CD14-positive monocyte (primary cell): ENCODE measurements around the gene C3orf18. TPM values are rescaled to one million over a fixed set of nuclear protein-coding genes. Genes with fewer than 3 reads are reported as not detected.

ENCODE experiments used
- DNase-seq, 3 donors: peaks; one replicate each; pipeline ENCODE4 v3.0.0-alpha.2; 2011 to 2022
- H2AFZ ChIP-seq: 2 replicates; pipeline ENCODE4 v1.6.0; 2012; ENCODE audit warnings: mild to moderate bottlenecking, low read depth, low read length, inconsistent platforms; ENCODE audit not compliant: insufficient read depth, poor library complexity, severe bottlenecking
- H3K27ac ChIP-seq, 2 donors: 1 replicate in 1 of 2; 2 replicates in 1 of 2; pipeline ENCODE4 v1.5.1; 2012 to 2013; ENCODE audit warnings: low read length in 2 of 2, control low read depth in 1 of 2, inconsistent platforms in 1 of 2, low read depth in 1 of 2, mild to moderate bottlenecking in 1 of 2
- H3K27me3 ChIP-seq, 2 donors: one replicate each; pipeline versions ENCODE4 v1.6.0 to v1.6.1; 2011 to 2013; ENCODE audit warnings: low read length in 2 of 2; ENCODE audit not compliant: control insufficient read depth in 2 of 2, insufficient read depth in 2 of 2
- H3K36me3 ChIP-seq, 2 donors: replicated peaks in 1 of 2; 1 replicate in 1 of 2; 2 replicates in 1 of 2; pipeline versions ENCODE4 v1.5.1 to v1.6.1; 2012 to 2013; ENCODE audit warnings: low read length in 2 of 2, control low read depth in 1 of 2, inconsistent platforms in 1 of 2, mild to moderate bottlenecking in 1 of 2; ENCODE audit not compliant: insufficient read depth in 2 of 2, control insufficient read depth in 1 of 2
- H3K4me1 ChIP-seq, 2 donors: 1 replicate in 1 of 2; 2 replicates in 1 of 2; pipeline versions ENCODE4 v1.5.1 to v1.6.1; 2012 to 2013; ENCODE audit warnings: low read length in 2 of 2, control low read depth in 1 of 2, inconsistent platforms in 1 of 2, mild to moderate bottlenecking in 1 of 2, moderate library complexity in 1 of 2; ENCODE audit not compliant: insufficient read depth in 2 of 2, control insufficient read depth in 1 of 2
- H3K4me2 ChIP-seq: replicated peaks from 2 replicates; pipeline ENCODE3; 2012; ENCODE audit warnings: low read length, moderate library complexity, mild to moderate bottlenecking; ENCODE audit not compliant: poor library complexity, severe bottlenecking; ENCODE audit errors: extremely low read depth
- H3K4me3 ChIP-seq, 3 experiments: fragments of 200-600 bp in 1 of 3; sonication (generic) in 1 of 3; replicated peaks in 1 of 3; 1 replicate in 2 of 3; 2 replicates in 1 of 3; pipeline ENCODE4 v1.5.1; 2011 to 2013; ENCODE audit warnings: low read length in 3 of 3, mild to moderate bottlenecking in 3 of 3, control low read depth in 2 of 3, low read depth in 2 of 3, inconsistent platforms in 1 of 3, moderate library complexity in 1 of 3
- H3K79me2 ChIP-seq: 2 replicates; pipeline ENCODE4 v1.6.0; 2012; ENCODE audit warnings: mild to moderate bottlenecking, control low read depth, inconsistent platforms, low read length, moderate library complexity; ENCODE audit not compliant: insufficient read depth
- H3K9ac ChIP-seq: 2 replicates; pipeline ENCODE4 v1.6.0; 2017; ENCODE audit warnings: low read length, mild to moderate bottlenecking; ENCODE audit not compliant: insufficient read depth, poor library complexity, severe bottlenecking
- H3K9me3 ChIP-seq, 2 donors: replicated peaks in 1 of 2; 1 replicate in 1 of 2; 2 replicates in 1 of 2; pipeline versions ENCODE4 v1.5.1 to v1.6.1; 2012 to 2013; ENCODE audit warnings: low read length in 2 of 2, control low read depth in 1 of 2; ENCODE audit not compliant: control insufficient read depth in 1 of 2, insufficient read depth in 1 of 2
- H4K20me1 ChIP-seq: 2 replicates; pipeline ENCODE4 v1.6.0; 2012; ENCODE audit warnings: mild to moderate bottlenecking, low read length, control low read depth, moderate library complexity; ENCODE audit not compliant: insufficient read depth
- H3K27ac Mint-ChIP-seq, 7 donors: one replicate each; pipeline ENCODE4 v1.8.0; 2020; ENCODE audit warnings: mild to moderate bottlenecking in 7 of 7, mixed read lengths in 7 of 7, moderate library complexity in 6 of 7, inconsistent platforms in 2 of 7
- H3K27me3 Mint-ChIP-seq, 3 donors: one replicate each; pipeline ENCODE4 v1.8.0; 2021 to 2022; ENCODE audit warnings: low read depth in 3 of 3, mild to moderate bottlenecking in 3 of 3, mixed read lengths in 3 of 3, moderate library complexity in 3 of 3, inconsistent platforms in 1 of 3
- H3K36me3 Mint-ChIP-seq, 2 donors: one replicate each; pipeline ENCODE4 v1.8.0; 2020; ENCODE audit warnings: mixed read lengths in 2 of 2, inconsistent platforms in 1 of 2, mild to moderate bottlenecking in 1 of 2
- H3K4me1 Mint-ChIP-seq: one replicate; pipeline ENCODE4 v1.8.0; 2020; ENCODE audit warnings: mild to moderate bottlenecking, mixed read lengths
- H3K4me3 Mint-ChIP-seq, 2 donors: one replicate each; pipeline ENCODE4 v1.8.0; 2020; ENCODE audit warnings: mild to moderate bottlenecking in 2 of 2, mixed read lengths in 2 of 2, moderate library complexity in 1 of 2
- H3K9me3 Mint-ChIP-seq, 7 donors: one replicate each; pipeline ENCODE4 v1.8.0; 2020 to 2022; ENCODE audit warnings: mixed read lengths in 7 of 7, mild to moderate bottlenecking in 6 of 7, moderate library complexity in 6 of 7, inconsistent platforms in 2 of 7
- WGBS: methylation state at CpG from one replicate; pipeline ENCODE4 v1.1.5; 2013; ENCODE audit warnings: missing lambda C conversion rate; ENCODE audit not compliant: insufficient coverage; 5-methylcytosine and 5-hydroxymethylcytosine counted together
- intact Hi-C, 2 donors: fragments of 100-400 bp; cut with micrococcal nuclease; formaldehyde crosslinking; loops; one replicate each; pipeline versions ENCODE4 v1.15.0 to v1.15.1; 2023
- polyA plus RNA-seq, 3 donors: library from polyadenylated mRNA; depleted of rRNA in 1 of 3; unstranded in 2 of 3; stranded (reverse) in 1 of 3; fragments of 300-500 nt in 2 of 3; fragments of >200 nt in 1 of 3; fragmentation: Illumina TruSeq in 2 of 3; gene quantifications; 1 replicate in 2 of 3; 2 replicates in 1 of 3; pipeline ENCODE4 v1.2.3, GENCODE V29; 2012 to 2021
- TF ChIP-seq, protein P1 (sequence below): fragments of 200-600 bp; IDR thresholded peaks from one replicate; pipeline ENCODE4 v1.8.0; 2022; ENCODE audit warnings: antibody characterized with exemption, mild to moderate bottlenecking

C3orf18 gene
- polyA plus RNA-seq, 3 donors = 0.18 to 1.5 (median 0.76) TPM

- no peaks in the 10 kb centered on the region for H3K36me3 ChIP-seq
- no peaks in the 10 kb centered on the region for H3K9me3 ChIP-seq
- no peaks in the 10 kb centered on the region for H3K79me2 ChIP-seq
- intact Hi-C loops = no loop called here
- Mint-ChIP-seq H3K27me3 (peaks cover 10 to 22% (median 18%) of the 10 kb centered on the region in 3 donors), H3K4me3 (no peak overlapping the region), H3K4me1 (peaks cover 5% of the 10 kb centered on the region), H3K9me3 (peaks cover 0 to 3% (median 0%) of the 10 kb centered on the region in 7 donors), H3K27ac (no peak overlapping the region), H3K36me3 (no peaks in the 10 kb centered on the region)
- no peak overlapping the region for H3K4me2 ChIP-seq
- no peak overlapping the region for H3K27ac ChIP-seq
- no CpG with 5 or more reads among the region's 5 CpGs for WGBS
- no peak overlapping the region for H3K9ac ChIP-seq
- H3K4me3 ChIP-seq = no peak overlapping the region
- H2AFZ ChIP-seq = no peak overlapping the region
- DNase-seq = no peak
- H4K20me1 ChIP-seq = no peaks in the 10 kb centered on the region
- TF ChIP-seq, protein P1, sequence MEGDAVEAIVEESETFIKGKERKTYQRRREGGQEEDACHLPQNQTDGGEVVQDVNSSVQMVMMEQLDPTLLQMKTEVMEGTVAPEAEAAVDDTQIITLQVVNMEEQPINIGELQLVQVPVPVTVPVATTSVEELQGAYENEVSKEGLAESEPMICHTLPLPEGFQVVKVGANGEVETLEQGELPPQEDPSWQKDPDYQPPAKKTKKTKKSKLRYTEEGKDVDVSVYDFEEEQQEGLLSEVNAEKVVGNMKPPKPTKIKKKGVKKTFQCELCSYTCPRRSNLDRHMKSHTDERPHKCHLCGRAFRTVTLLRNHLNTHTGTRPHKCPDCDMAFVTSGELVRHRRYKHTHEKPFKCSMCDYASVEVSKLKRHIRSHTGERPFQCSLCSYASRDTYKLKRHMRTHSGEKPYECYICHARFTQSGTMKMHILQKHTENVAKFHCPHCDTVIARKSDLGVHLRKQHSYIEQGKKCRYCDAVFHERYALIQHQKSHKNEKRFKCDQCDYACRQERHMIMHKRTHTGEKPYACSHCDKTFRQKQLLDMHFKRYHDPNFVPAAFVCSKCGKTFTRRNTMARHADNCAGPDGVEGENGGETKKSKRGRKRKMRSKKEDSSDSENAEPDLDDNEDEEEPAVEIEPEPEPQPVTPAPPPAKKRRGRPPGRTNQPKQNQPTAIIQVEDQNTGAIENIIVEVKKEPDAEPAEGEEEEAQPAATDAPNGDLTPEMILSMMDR = no peak
- H3K27me3 ChIP-seq = peaks cover 0 to 6% of the 10 kb centered on the region in 2 donors
- peaks cover 5 to 11% of the 10 kb centered on the region in 2 donors for H3K4me1 ChIP-seq
These were observed 42.8 kb downstream of the C3orf18 start for GRCh38 chr3:50524746-50525145.

- Mint-ChIP-seq H3K27ac (no peak overlapping the region), H3K27me3 (peaks cover 9 to 17% (median 15%) of the 10 kb centered on the region in 3 donors), H3K9me3 (peaks cover 0 to 3% (median 0%) of the 10 kb centered on the region in 7 donors), H3K36me3 (no peaks in the 10 kb centered on the region), H3K4me1 (peaks cover 9% of the 10 kb centered on the region), H3K4me3 (no peak overlapping the region)
- DNase-seq = no peak
- Histone ChIP-seq H3K4me1 (peaks cover 5 to 11% of the 10 kb centered on the region in 2 donors), H3K9me3 (no peaks in the 10 kb centered on the region), H3K4me3 (no peak overlapping the region), H3K36me3 (no peaks in the 10 kb centered on the region), H3K4me2 (no peak overlapping the region), H3K27ac (no peak overlapping the region), H2AFZ (no peak overlapping the region), H3K9ac (no peak overlapping the region), H4K20me1 (no peaks in the 10 kb centered on the region), H3K27me3 (peaks cover 0 to 2% of the 10 kb centered on the region in 2 donors), H3K79me2 (no peaks in the 10 kb centered on the region)
- intact Hi-C loops = no loop called here
- WGBS = 93% methylated on average over 2 of the region's 9 CpGs
- TF ChIP-seq, protein P1 = no peak
These were observed 44.2 kb downstream of the C3orf18 start for GRCh38 chr3:50523279-50523811.
